Breast epithelium (tissue), 4 donors: ENCODE measurements around the gene SYT4. TPM values are rescaled to one million over a fixed set of nuclear protein-coding genes. Genes with fewer than 3 reads are reported as not detected.

ENCODE experiments used
- DNase-seq, 2 donors: peaks; one replicate each; pipeline ENCODE4 v3.0.0-alpha.2; 2019; ENCODE audit warnings: low spot score in 2 of 2
- H3K27ac ChIP-seq, 2 donors: fragments of 200-600 bp; sonication (generic) in 1 of 2; one replicate each; pipeline ENCODE4 v1.5.1; 2016 to 2019; ENCODE audit warnings: mild to moderate bottlenecking in 1 of 2
- H3K27me3 ChIP-seq, 2 donors: fragments of 200-600 bp; sonication (generic) in 1 of 2; one replicate each; pipeline versions ENCODE4 v1.5.1 to v1.6.0; 2017 to 2019; ENCODE audit warnings: control low read depth in 1 of 2, mild to moderate bottlenecking in 1 of 2
- H3K36me3 ChIP-seq: fragments of 200-600 bp; one replicate; pipeline ENCODE4 v1.5.1; 2019
- H3K4me1 ChIP-seq, 2 donors: fragments of 200-600 bp; sonication (generic); one replicate each; pipeline ENCODE4 v1.5.1; 2016 to 2019; ENCODE audit warnings: control low read depth in 1 of 2
- H3K4me3 ChIP-seq, 3 donors: fragments of 200-600 bp; sonication (generic); 1 replicate in 2 of 3; 2 replicates in 1 of 3; pipeline ENCODE4 v1.5.1; 2016 to 2019; ENCODE audit warnings: mild to moderate bottlenecking in 3 of 3, moderate library complexity in 2 of 3
- H3K9me3 ChIP-seq, 2 donors: fragments of 200-600 bp; sonication (generic) in 1 of 2; one replicate each; pipeline ENCODE4 v1.5.1; 2016 to 2019; ENCODE audit warnings: control low read depth in 1 of 2
- POLR2A ChIP-seq: fragments of 450-650 bp; IDR thresholded peaks from one replicate; pipeline ENCODE4 v1.6.1; 2016; ENCODE audit warnings: antibody characterized with exemption, mild to moderate bottlenecking, moderate library complexity
- POLR2AphosphoS5 ChIP-seq, 3 donors: sonication (generic); formaldehyde crosslinking; IDR thresholded peaks; one replicate each; pipeline ENCODE4 v1.6.1; 2017; ENCODE audit warnings: antibody characterized with exemption in 3 of 3
- intact Hi-C: fragments of 100-400 bp; cut with DNase I; formaldehyde crosslinking; loops from one replicate; pipeline ENCODE4 v1.15.1; 2023; ENCODE audit warnings: low total_unique reads
- total RNA-seq, 3 donors: library from RNA; depleted of rRNA; stranded (reverse); fragments of >200 nt; gene quantifications; one replicate each; pipeline ENCODE4 v1.1.0, GENCODE V29; 2016
- TF ChIP-seq, protein P1 (sequence below), 3 donors: fragments of 450-650 bp; IDR thresholded peaks; one replicate each; pipeline ENCODE4 v1.5.1; 2016 to 2017; ENCODE audit warnings: antibody characterized with exemption in 3 of 3, mild to moderate bottlenecking in 3 of 3, moderate library complexity in 3 of 3

SYT4 gene
- total RNA-seq, 3 donors from 2014 or later = 2.9 TPM; not detected in 2

DNA sequence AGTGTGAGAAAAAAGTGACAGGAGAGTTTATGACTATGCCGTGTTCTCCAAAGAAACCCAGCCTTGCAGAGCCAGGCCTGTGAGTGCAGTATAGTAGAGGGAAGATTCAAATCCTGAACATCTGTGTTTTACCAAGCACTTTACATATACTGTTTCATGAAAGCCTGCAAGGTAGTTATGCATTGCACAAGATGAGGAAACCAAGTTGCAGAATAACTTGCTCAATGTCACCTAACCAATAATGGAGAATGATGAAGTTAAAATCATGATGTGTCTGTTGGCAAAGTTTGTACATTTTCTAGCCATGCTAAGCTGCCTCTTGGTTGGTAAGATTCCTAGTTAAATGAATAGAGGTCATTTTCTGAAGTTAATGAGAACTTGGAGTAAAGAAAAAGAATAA is 29.3 kb downstream of the SYT4 start:
- no peaks in the 10 kb centered on the region for H3K9me3 ChIP-seq
- no peaks in the 10 kb centered on the region for H3K27me3 ChIP-seq
- no peak overlapping the region for H3K4me3 ChIP-seq
- DNase-seq = no peak
- intact Hi-C loops = no loop called here
- no peaks in the 10 kb centered on the region for H3K36me3 ChIP-seq
- TF ChIP-seq POLR2AphosphoS5 (IDR thresholded peaks at IDR 0.05) (no peak), POLR2A (no peak)
- TF ChIP-seq, protein P1, sequence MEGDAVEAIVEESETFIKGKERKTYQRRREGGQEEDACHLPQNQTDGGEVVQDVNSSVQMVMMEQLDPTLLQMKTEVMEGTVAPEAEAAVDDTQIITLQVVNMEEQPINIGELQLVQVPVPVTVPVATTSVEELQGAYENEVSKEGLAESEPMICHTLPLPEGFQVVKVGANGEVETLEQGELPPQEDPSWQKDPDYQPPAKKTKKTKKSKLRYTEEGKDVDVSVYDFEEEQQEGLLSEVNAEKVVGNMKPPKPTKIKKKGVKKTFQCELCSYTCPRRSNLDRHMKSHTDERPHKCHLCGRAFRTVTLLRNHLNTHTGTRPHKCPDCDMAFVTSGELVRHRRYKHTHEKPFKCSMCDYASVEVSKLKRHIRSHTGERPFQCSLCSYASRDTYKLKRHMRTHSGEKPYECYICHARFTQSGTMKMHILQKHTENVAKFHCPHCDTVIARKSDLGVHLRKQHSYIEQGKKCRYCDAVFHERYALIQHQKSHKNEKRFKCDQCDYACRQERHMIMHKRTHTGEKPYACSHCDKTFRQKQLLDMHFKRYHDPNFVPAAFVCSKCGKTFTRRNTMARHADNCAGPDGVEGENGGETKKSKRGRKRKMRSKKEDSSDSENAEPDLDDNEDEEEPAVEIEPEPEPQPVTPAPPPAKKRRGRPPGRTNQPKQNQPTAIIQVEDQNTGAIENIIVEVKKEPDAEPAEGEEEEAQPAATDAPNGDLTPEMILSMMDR (IDR thresholded peaks at IDR 0.05) = no peak
- no peak overlapping the region for H3K27ac ChIP-seq
- no peaks in the 10 kb centered on the region for H3K4me1 ChIP-seq

DNA sequence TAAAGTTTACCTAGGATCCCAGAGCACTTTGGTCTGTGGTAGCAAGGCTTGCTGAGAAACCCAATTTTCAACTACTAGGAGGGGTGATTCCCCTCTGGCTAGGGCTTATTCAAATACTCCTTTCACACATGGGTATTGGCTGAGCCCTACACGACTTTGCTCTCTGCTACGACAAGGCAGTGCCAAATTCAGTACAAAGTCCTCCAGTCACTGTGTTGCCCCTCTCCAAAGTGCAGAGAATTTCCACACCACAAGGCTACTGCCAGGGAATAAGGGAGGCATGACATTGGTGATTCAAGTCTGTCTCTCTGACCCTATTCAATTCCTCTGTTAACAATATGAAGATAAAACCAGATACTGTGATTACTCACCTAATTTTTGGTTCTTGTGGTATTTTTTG is 38.9 kb downstream of the SYT4 start:
- no peak for TF ChIP-seq POLR2AphosphoS5 (IDR thresholded peaks at IDR 0.05)
- TF ChIP-seq, protein P1 (IDR thresholded peaks at IDR 0.05) = no peak
- TF ChIP-seq POLR2A = no peak
- Histone ChIP-seq H3K4me3 (no peak overlapping the region), H3K36me3 (no peaks in the 10 kb centered on the region), H3K4me1 (no peaks in the 10 kb centered on the region), H3K27me3 (no peaks in the 10 kb centered on the region), H3K9me3 (no peaks in the 10 kb centered on the region), H3K27ac (no peak overlapping the region)
- intact Hi-C loops = no loop called here
- DNase-seq = no peak

GRCh38 chr18:43236921-43237320 is 40.4 kb downstream of the SYT4 start:
- Histone ChIP-seq H3K4me1 (no peaks in the 10 kb centered on the region), H3K27ac (no peak overlapping the region), H3K9me3 (no peaks in the 10 kb centered on the region), H3K4me3 (no peak overlapping the region), H3K36me3 (no peaks in the 10 kb centered on the region), H3K27me3 (no peaks in the 10 kb centered on the region)
- intact Hi-C loops = no loop called here
- TF ChIP-seq, protein P1 (IDR thresholded peaks at IDR 0.05) = no peak
- TF ChIP-seq POLR2AphosphoS5 (IDR thresholded peaks at IDR 0.05) (no peak), POLR2A (no peak)
- no peak for DNase-seq

DNA sequence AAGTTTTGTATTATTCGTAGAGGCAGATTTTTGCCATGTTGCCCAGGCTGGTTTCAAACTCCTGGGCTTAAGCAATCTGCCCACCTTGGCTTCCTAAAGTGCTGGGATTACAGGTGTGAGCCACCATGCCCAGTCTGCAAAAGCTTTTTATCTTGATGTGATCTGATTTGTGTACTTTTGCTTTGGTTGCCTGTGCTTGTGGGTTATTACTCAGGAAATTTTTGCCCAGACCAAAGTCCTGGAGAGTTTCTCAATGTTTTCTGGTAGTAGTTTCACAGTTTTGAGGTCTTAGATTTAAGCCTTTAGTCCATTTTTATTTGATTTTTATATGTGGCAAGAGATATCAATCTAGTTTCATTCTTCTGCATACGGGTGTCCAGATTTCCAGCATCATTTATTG is 42.4 kb downstream of the SYT4 start:
- no peak overlapping the region for H3K27ac ChIP-seq
- no peak for TF ChIP-seq POLR2AphosphoS5 (IDR thresholded peaks at IDR 0.05)
- TF ChIP-seq POLR2A = no peak
- no peak for DNase-seq
- H3K9me3 ChIP-seq = no peaks in the 10 kb centered on the region
- H3K36me3 ChIP-seq = no peaks in the 10 kb centered on the region
- no peaks in the 10 kb centered on the region for H3K27me3 ChIP-seq
- H3K4me1 ChIP-seq = no peaks in the 10 kb centered on the region
- intact Hi-C loops = no loop called here
- no peak overlapping the region for H3K4me3 ChIP-seq

DNA sequence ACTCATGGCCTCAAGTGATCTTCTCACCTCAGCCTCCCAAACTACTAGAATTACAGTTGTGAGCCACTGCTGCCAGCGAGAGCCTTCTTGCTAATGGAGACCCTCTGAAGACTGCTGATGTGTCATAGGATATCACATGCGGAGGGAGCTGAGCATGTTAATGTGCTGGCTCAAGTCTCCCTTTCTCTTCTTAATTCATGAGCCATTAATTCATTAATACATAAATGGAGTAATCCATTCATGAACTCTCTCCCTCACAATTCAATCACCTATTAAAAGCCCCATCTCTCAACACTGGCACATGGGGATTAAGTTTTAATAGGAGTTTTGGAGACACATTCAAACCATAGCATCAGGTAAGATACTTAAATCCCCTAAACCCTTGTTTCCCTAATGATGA is 54.8 kb downstream of the SYT4 start:
- no peaks in the 10 kb centered on the region for H3K36me3 ChIP-seq
- DNase-seq = no peak
- no peaks in the 10 kb centered on the region for H3K4me1 ChIP-seq
- H3K9me3 ChIP-seq = no peaks in the 10 kb centered on the region
- H3K27ac ChIP-seq = no peak overlapping the region
- no peak overlapping the region for H3K4me3 ChIP-seq
- intact Hi-C loops = no loop called here
- TF ChIP-seq, protein P1 (IDR thresholded peaks at IDR 0.05) = no peak
- TF ChIP-seq POLR2A = no peak
- TF ChIP-seq POLR2AphosphoS5 (IDR thresholded peaks at IDR 0.05) = no peak
- H3K27me3 ChIP-seq = no peaks in the 10 kb centered on the region

GRCh38 chr18:43220691-43221090 is 56.6 kb downstream of the SYT4 start:
- intact Hi-C loops = no loop called here
- Histone ChIP-seq H3K27ac (no peak overlapping the region), H3K4me3 (no peak overlapping the region), H3K4me1 (no peaks in the 10 kb centered on the region), H3K9me3 (no peaks in the 10 kb centered on the region), H3K36me3 (no peaks in the 10 kb centered on the region), H3K27me3 (no peaks in the 10 kb centered on the region)
- no peak for DNase-seq
- no peak for TF ChIP-seq POLR2AphosphoS5 (IDR thresholded peaks at IDR 0.05)
- TF ChIP-seq, protein P1 (IDR thresholded peaks at IDR 0.05) = no peak
- no peak for TF ChIP-seq POLR2A
